ENCODE results near the gene SPA17.

SPA17 gene

GRCh38 chr11:124640666-124641065, 33.0 kb upstream of the SPA17 start:
- Histone ChIP-seq H4K20me1 (ENCODE audit: insufficient read depth) (no peaks in the 10 kb centered on the region), H3K27me3 (ENCODE audit: insufficient read depth, low read depth) (no peaks in the 10 kb centered on the region), H2AFZ (ENCODE audit: low read depth) (no peak overlapping the region), H3K4me1 (ENCODE audit: low read depth, poor library complexity, severe bottlenecking) (peaks cover 4% of the 10 kb centered on the region), H3K79me2 (ENCODE audit: insufficient read depth, low read depth) (no peaks in the 10 kb centered on the region), H3K4me3 (IDR thresholded peaks at IDR 0.05; ENCODE audit: insufficient read depth, low read depth, low read length) (no peak overlapping the region), H3K4me2 (no peak overlapping the region), H3K9ac (no peak overlapping the region), H3K27ac (no peak overlapping the region), H3K36me3 (ENCODE audit: insufficient read depth) (no peaks in the 10 kb centered on the region)
- TF ChIP-seq CTCF (conservative IDR thresholded peaks at IDR 0.05; ENCODE audit: low read depth, low read length) = no peak

- Histone ChIP-seq H3K4me3 (IDR thresholded peaks at IDR 0.05; ENCODE audit: insufficient read depth, low read depth, low read length) (no peak overlapping the region), H4K20me1 (ENCODE audit: insufficient read depth) (no peaks in the 10 kb centered on the region), H2AFZ (ENCODE audit: low read depth) (no peak overlapping the region), H3K79me2 (ENCODE audit: insufficient read depth, low read depth) (no peaks in the 10 kb centered on the region), H3K27me3 (ENCODE audit: insufficient read depth, low read depth) (no peaks in the 10 kb centered on the region), H3K4me2 (no peak overlapping the region), H3K27ac (no peak overlapping the region), H3K36me3 (ENCODE audit: insufficient read depth) (no peaks in the 10 kb centered on the region), H3K4me1 (ENCODE audit: low read depth, poor library complexity, severe bottlenecking) (peaks cover 4% of the 10 kb centered on the region), H3K9ac (no peak overlapping the region)
- TF ChIP-seq CTCF (conservative IDR thresholded peaks at IDR 0.05; ENCODE audit: low read depth, low read length) = no peak
Observed at GRCh38 chr11:124642628-124643027, 31.1 kb upstream of the SPA17 start.

GRCh38 chr11:124643042-124643604, 30.6 kb upstream of the SPA17 start:
- H3K36me3 ChIP-seq (ENCODE audit: insufficient read depth) = no peaks in the 10 kb centered on the region
- no peaks in the 10 kb centered on the region for H3K79me2 ChIP-seq (ENCODE audit: insufficient read depth, low read depth)
- H4K20me1 ChIP-seq (ENCODE audit: insufficient read depth) = no peaks in the 10 kb centered on the region
- H2AFZ ChIP-seq (ENCODE audit: low read depth) = no peak overlapping the region
- no peak overlapping the region for H3K9ac ChIP-seq
- no peak overlapping the region for H3K27ac ChIP-seq
- H3K4me1 ChIP-seq (ENCODE audit: low read depth, poor library complexity, severe bottlenecking) = peaks cover 4% of the 10 kb centered on the region
- H3K4me3 ChIP-seq (IDR thresholded peaks at IDR 0.05; ENCODE audit: insufficient read depth, low read depth, low read length) = no peak overlapping the region
- no peak overlapping the region for H3K4me2 ChIP-seq
- TF ChIP-seq CTCF (conservative IDR thresholded peaks at IDR 0.05; ENCODE audit: low read depth, low read length) = no peak
- no peaks in the 10 kb centered on the region for H3K27me3 ChIP-seq (ENCODE audit: insufficient read depth, low read depth)

GRCh38 chr11:124643605-124644425, 29.9 kb upstream of the SPA17 start:
- Histone ChIP-seq H4K20me1 (ENCODE audit: insufficient read depth) (no peaks in the 10 kb centered on the region), H2AFZ (ENCODE audit: low read depth) (peak overlapping the region; percentile 80; the same call in 1 of the 2 replicates), H3K9ac (no peak overlapping the region), H3K27ac (no peak overlapping the region), H3K4me2 (no peak overlapping the region), H3K36me3 (ENCODE audit: insufficient read depth) (no peaks in the 10 kb centered on the region), H3K4me1 (ENCODE audit: low read depth, poor library complexity, severe bottlenecking) (peaks cover 4% of the 10 kb centered on the region), H3K4me3 (IDR thresholded peaks at IDR 0.05; ENCODE audit: insufficient read depth, low read depth, low read length) (no peak overlapping the region), H3K79me2 (ENCODE audit: insufficient read depth, low read depth) (no peaks in the 10 kb centered on the region), H3K27me3 (ENCODE audit: insufficient read depth, low read depth) (no peaks in the 10 kb centered on the region)
- TF ChIP-seq CTCF (conservative IDR thresholded peaks at IDR 0.05; ENCODE audit: low read depth, low read length) = no peak
